NOMO-1 treated with dmso at 0.1 percent for 144 hours (cell line): ENCODE results near the gene RIMS4.

ENCODE experiments used
- DNase-seq: peaks from one replicate; lab custom pipeline; 2025; ENCODE audit not compliant: unreplicated experiment; lab: John Stamatoyannopoulos, UW

Gene RIMS4

DNA sequence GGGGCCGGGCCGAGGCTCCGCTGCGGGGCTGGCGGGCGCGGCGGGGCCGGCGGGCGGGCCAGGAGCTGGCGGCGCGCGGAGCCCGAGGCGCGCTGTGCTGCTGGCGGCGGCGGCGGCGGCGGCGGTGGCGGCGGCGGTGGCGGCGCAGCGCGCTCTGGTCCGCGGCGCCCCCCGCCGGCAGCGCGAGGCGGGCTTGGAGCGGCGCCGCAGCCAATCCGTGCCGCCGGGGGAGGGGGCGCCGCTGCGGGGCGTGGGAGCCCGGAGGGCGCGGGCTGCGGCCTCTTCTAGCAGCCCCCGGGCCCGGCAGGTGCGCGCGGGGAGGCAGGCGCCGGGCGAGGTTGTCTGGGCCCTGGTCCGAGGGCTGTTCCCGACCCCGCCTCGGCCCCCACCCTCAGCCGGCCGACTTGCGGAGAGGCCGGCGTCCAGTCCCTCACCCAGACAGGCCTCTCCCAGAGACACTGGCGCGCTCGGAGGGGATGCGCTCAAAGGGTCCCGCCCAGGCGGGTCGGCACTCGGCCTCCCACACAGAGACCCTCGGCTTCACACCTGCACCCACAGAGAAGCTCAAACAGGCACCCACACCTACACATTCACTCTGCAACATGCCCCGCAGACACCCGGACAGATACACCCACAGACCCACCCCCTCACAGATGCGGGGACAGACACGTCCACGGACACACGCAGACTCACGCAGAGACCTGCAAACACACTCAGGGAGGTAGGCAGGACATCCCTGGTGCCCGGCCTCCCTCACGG, at the start of gene RIMS4:
TSS of gene RIMS4 (minus strand) at position 156 of the 759 bp plus-strand sequence. CDS start 275 bp downstream, outside the sequence.
- no peak for DNase-seq

DNA sequence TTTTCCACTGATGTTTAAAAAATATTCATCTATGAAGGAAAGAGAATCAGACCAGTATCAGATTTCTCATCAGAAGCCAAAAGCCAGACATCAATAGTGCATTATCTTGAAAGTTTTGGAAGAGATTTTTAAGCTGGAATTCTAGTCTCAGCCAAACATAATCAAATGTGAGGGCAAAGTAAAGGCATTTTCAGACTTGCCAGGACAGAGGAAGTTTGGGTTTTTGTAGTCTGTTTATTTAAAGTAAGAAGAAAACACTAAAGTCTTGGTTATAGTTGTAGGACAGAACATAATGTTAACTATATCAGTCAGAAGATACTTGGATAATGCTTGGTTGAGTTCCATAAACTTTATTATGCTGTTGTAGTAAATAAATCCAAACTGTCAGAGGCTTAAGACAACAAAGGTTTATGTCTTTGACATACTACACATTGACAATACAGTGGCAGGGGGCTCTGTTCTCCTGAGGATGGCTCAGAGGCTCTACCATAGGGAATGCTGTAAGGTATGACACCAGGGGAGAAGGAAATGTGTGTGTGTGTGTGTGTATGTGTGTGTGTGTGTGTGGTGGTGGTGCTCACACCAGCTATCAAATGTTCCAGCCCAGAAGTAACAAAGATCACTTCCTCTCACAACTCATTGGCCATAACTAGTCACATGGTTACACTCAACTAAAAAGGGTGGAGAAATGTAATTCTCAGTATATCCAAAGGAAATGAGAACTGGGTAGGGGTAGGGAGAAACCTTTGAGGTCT, 48.4 kb upstream of the RIMS4 start:
- no peak for DNase-seq

DNA sequence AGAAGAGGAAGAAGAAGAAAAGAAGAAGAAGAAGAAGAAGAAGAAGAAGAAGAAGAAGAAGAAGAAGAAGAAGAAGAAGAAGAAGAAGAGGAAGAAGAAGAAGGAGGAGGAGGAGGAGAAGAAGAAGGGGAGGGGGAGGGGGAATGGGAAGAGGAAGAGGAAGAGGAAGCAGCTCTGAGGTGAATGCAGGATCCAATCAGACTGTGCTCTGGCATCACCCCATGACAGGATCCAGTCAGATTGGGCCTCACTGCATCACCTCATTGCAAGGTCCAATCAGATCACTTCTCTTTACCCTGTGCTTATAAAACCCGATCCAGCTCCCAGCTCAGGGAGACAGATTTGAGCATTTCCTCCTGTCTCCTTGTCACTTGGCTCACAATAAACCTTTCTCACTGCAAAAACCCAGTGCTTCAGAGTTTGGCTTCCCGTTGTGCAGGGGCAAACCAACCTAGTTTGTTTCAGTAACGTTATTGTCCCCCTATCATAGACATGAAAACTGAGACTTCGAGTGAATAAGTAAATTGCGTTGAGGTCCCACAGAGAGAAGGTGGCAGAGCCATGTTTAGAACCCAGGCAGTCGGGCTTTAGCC, 46.6 kb upstream of the RIMS4 start:
- DNase-seq = no peak

DNA sequence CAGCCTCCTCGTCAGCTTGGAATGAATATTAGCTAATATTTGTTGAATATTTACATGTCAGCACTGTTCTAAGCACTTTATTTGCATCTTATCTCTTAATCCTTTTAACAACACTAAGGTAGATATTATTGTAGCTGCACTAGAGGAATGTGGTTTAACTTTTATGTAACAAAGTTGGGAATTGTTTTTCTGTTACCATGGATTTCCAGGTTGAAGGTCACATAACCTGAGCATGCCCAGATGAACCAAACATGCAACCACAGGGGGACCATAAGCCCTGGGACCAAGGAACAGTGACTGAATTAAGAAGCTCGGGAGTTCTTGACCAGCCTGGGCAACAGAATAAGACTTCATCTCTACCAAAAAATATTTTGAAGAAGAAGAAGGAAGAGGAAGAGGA, 46.1 kb upstream of the RIMS4 start:
- DNase-seq = no peak

DNA sequence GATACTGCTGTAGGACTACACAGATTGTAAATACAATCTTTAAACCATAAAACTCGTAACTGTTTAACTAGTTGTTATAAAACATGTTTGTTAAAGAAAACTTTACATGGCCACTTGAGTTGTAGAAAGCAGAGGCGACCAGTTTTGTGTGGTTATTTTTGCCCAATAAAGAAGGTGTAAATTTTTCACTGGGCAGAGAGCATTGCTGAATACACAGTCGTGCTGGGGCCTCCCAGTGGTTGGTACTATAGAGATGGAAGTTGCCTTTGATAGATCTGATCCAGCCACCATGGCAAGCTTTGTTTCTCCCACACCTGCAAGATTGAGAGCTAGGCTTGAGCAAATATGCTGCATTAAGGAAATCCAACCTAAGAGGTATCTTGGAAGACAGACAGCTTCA, 41.2 kb upstream of the RIMS4 start:
- no peak for DNase-seq

DNA sequence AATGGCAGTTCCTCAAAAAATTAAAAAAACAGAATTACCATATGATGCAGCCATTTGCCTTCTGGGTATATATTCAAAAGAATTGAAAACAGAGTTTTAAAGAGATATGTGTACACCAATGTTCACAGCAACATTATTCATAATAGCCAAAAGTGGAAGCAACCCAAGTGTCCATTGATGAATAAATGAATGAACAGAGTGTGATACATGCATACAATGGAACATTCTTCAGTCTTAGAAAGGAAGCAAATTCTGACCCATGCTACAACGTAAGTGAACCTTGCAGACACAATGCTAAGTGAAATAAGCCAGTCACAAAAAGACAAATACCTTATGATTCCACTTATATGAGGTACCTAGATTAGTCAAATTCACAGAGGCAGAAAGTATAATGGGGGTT, 40.5 kb upstream of the RIMS4 start:
- no peak for DNase-seq

DNA sequence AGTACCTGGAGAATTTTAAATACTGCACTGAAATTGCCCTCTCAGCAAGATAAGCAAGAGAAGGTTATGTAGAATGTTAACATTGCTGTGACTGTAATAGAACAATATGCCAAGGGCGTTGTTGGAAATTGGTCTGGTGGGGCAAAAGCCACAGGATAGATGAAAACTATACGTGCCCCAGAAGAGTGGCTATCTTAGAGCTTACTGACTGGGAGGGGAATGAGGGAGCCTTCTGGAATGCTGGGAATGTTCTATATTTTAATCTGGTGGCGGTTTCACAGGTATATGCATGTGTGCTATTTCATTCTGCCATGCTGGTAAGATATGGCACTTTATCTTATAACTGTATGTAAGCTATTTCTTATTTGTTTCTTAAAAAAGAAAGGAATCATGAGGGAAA, 39.9 kb upstream of the RIMS4 start:
- no peak for DNase-seq

DNA sequence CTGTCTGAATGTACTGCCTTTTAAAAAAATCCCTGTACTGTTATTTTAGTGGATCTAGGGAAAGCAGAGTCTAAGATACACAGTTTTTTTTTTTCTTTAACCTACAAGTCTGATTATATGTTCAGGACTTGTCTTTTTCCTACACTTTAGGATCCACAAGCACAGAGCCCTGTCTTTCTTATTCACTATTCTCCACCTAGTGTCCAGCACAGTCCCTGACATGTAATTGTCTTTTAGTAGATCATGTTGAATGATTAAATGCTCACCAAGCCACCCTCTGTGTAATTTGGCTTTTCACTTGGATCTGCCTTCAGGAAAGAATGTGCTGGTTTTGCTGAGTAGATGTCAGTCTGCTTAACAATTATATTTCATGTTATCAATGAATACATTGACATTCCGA, 39.4 kb upstream of the RIMS4 start:
- DNase-seq = no peak

DNA sequence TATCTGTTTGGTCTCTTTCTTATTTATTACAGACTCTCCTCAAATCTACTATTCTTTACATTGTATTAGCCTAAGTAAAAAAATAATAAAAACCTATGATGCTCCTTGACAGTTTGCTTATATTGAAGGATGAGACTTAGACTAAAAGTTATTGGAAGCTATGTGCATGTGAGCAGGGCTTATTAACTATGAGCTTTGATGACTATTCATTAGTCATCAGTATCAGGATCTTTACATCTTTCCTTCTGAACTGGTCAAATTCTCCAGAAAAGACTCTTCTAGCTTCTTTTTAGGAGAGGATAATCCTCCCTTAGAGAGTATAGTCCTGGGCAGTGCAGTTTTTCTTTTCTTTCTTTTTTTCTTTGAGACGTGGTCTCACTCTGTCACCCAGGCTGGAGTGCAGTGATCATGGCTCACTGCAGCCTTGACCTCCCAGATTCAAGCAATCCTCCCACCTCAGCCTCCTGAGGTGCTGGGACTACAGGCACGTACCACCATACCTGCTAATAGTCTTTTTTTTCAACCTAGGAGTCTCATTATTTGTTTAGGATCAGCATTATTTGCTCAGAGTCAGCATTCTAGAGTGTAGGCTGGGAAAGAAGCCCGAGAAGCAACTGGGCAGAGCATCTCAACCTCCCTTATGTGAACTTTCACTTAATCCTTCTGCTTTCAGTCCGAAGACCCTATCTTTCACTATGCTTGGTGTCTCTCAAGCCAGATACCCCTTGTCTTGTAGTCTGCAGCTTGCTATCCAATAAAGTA, 38.1 kb upstream of the RIMS4 start:
- DNase-seq = no peak

DNA sequence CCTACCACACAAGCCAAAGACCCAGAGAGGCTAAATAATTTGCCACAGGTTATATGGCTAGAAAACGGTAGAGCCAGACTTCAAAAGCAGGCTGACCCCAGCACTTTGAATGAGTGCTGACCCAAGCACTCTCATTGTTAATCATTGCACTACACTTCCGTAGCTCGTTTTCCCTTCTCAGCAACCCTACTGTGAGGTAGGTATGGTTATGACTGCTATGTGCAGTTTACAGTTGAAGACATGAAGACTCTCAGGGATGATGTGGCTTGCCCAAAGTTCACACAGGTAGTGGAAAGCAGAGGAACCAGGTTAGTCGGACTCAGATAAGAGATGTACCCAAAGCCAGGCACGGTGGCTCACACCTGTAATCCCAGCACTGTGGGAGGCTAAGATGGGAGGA, 33.5 kb upstream of the RIMS4 start:
- no peak for DNase-seq

DNA sequence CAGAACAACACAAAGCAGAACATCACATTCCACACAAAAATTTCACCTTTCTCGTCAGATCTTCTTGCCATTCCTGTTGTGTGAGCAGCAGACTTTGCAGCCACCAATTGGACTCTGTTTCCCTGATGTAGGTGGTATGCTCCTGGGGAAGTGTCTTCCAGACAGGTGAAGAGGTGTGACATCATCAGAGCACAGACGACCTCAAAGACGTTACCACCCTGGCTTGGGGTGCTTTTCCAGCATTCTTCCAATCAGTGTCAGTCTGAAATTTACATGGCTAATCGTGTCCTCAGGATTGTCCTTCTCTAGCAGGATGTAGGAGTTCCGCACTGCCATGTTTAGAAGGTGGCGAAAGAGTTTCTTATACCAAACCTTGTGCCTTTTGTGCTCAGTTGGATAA, 31.6 kb upstream of the RIMS4 start:
- no peak for DNase-seq

DNA sequence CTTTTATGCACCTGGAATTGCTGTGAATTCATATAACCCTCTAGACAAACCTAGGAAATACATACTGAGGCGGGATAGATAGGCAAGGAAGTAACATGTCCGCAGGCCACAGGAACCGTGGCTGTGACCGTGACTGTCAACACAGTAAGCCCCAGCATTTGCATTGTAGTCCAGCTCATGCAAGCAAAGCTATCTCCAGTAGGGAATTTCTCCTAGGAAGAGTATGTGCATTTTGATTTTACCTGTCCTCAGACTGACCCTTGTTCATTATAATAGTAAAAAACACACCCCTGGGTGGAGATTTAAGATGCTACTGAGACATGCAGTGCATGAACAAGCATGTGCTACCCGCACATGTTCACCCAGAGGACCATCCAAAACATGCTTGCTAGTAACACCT, 30.5 kb upstream of the RIMS4 start:
- DNase-seq = no peak

DNA sequence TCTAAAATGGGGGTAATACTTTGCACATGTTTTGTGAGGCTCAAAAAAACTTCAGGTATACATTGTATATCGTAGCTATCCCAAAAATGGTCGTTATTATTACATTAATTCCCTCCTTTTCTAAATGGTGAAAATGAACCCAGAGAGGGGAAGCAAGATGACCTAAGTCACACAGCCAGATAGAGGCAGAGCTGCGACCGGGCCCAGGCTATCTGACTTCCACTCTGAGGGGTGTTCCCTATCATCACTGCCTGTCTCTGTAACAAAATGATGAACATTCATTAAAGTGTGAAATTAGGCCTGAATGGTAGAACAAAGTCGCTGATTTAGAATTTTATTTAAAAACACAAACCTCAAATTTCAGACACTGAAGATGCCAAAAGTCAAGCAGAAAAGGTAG, 29.1 kb upstream of the RIMS4 start:
- no peak for DNase-seq

DNA sequence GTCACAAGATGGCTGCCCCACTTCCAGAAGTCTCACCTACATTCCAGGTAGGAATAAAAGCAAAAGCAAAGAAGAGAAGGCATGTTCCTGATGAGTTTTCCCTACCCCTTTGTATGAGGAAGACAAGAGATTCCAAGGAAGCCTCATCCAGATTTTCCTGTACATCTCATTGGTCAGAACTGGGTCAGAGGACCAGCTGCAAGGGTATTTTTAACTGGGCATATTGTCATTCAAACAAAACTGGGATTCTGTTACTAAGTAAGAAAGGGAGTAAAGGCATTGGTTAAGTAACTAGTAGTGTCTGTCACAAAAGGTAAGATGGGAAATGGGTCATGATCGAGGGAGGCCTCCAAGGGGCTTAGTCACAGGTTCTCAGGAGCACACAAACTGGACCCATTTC, 28.2 kb upstream of the RIMS4 start:
- DNase-seq = no peak

DNA sequence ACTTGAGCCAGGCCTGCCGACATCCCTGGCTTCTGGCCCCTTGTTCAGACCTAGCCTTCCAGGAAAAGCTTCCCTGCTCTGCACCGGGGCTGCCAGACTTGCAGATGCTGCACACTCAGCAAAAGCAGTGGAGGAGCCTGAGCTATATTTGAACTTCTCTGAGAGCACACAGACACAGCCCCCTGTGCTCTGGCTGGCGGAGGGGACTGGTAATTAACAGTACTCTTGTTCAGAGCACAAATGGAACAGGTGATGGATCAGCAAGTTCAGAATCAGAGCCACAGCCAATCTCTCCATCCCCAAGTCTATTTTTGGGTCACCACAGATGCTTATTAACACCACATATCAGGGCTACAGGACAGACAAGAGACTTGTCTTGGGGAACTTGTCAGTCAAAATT, 27.6 kb upstream of the RIMS4 start:
- DNase-seq = no peak

DNA sequence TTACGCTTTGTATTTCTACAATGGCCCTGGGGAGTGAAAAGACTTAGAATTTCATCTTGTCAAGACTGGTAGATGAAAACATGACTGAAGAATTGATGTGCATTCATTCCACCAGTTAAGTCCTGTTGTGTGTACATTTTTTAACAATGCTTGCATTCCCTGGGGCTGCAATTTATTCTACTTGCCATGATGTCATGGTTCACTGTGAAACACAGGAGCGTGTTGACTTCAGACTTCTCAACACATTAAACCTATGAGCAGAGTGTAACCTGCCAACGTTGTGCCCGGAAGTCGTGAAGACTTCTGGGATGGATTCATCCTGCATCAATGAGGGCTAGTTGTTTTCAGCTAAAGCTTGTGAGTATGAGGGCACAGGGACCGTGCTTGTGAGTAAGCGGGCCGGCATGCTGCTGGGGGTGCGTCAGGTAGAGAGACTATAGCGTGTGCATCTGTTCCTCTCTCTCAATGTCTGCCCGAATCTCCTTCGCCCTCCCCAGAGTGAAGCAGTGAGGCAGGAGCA, 26.3 kb upstream of the RIMS4 start:
- no peak for DNase-seq

DNA sequence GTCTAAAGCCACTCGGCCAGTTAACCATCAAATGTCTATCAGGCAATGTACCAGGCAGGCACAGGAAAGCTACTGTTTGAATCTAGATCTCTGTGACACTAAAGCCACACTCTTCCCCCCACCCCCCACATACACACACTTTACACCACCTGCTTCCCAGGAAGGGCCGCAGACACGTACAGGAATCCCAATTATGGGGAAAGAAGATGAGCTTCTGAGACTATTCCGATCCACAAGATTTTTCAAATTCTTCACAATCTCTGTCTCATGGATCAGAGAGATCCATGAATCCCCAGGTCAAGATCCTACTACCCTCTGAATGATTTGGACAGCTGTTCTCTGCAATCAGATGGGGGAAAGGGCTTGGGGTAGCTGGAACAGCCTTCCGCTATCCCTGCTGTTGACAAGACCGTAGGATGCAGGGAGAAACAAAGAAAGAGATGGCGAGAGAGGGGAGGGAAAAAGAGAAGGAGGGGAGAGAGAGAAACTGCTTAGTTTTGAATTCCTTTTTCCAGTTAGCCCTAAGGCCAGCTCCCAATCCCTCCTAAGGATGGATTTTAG, 25.4 kb upstream of the RIMS4 start:
- DNase-seq = no peak

DNA sequence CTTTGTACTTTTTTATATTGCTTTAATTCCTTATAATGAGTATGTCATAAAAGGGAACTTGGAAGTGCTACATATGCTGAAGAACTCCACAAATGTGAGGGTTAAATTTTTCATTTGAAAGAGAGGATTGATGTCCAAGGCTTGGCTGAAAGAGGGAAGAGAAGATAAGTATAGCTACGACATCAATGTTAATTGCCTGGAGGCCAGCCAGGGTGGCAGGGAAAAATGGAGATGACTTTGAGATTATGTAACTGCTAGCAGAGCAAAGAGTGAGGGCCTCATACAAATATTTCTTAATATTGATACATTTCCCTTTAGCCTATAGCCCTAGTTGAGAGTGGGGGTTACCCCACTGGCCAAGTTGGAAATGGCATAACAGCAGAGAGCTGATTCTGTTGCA, 24.8 kb upstream of the RIMS4 start:
- DNase-seq = no peak

DNA sequence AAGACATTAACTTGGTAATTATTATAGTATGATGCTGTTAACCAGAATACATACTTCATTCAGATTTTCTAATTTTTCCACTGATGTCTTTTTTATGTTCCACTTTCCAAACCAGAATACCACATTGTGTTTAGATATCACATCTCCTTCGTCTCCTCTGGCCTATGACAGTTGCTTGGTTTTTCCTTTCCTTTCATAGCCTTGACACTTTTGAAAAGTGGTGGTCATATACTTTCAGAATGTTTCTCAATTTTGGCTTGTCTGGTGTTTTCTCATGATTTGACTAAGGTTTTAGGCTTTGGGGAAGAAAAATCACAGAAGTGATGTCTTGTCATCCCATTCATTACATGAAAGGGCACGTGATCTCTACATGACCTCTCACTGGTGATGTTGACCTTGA, 24.3 kb upstream of the RIMS4 start:
- no peak for DNase-seq

DNA sequence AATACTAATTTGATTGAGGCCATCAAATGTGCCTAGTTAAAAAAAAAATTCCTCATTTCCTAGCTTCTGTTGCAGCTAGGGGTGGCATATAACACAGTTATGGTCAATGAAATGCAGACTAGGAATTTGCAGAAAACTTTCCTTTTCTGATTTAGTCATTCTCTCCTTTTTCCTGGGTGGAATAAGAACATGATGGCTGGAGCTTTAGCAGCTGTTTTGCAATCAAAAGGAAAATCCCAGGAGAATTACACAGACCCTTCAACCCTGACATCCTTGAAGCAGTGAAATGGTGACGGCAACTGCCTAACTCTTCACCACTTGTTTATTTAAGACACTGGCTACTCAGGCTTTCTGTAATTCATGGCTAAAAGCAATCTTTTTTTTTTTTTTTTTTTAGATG, 23.1 kb upstream of the RIMS4 start:
- DNase-seq = no peak

DNA sequence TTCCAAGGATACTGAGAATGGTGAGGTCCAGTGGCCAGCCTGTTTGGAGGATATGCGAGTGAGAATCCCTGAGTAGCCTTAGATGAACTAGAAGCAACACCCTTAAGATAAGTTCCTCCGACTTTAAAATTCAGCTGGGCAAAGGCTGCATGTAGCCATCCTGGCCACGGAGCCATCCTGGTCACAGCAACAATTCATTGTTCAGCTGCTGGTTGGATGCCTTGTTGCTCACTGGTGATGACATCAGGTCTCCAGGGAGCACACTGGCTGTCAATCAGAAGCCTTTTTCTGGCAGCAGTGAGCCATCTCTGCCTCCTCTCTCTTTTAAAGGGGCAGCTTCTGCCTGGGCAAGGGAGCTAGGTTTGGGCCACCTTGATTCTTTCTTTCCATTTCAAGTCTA, 22.4 kb upstream of the RIMS4 start:
- no peak for DNase-seq
